KMS-11 (cell line): ENCODE results near the gene IGIP.

Source experiments
- H2AFZ ChIP-seq: fragments of 200-600 bp; sonication (generic); 2 replicates; pipeline ENCODE4 v1.6.1; 2016; ENCODE audit warnings: antibody characterized with exemption, mixed run types, low read depth
- H3K27ac ChIP-seq: fragments of 200-600 bp; sonication (generic); 2 replicates; pipeline ENCODE4 v1.6.1; 2016; ENCODE audit warnings: mild to moderate bottlenecking, mixed run types
- H3K27me3 ChIP-seq: fragments of 200-600 bp; sonication (generic); 2 replicates; pipeline ENCODE4 v1.6.1; 2017; ENCODE audit warnings: mild to moderate bottlenecking, low read depth, mixed run types, moderate library complexity; ENCODE audit not compliant: insufficient read depth
- H3K36me3 ChIP-seq: fragments of 200-600 bp; sonication (generic); 2 replicates; pipeline ENCODE4 v1.6.1; 2017; ENCODE audit warnings: mild to moderate bottlenecking, mixed run types; ENCODE audit not compliant: insufficient read depth
- H3K4me1 ChIP-seq: fragments of 200-600 bp; sonication (generic); 2 replicates; pipeline ENCODE4 v1.6.1; 2016; ENCODE audit warnings: mild to moderate bottlenecking, low read depth, mixed run types; ENCODE audit not compliant: poor library complexity, severe bottlenecking
- H3K4me2 ChIP-seq: fragments of 200-600 bp; sonication (generic); 2 replicates; pipeline ENCODE4 v1.7.0; 2016; ENCODE audit warnings: mild to moderate bottlenecking, mixed run types
- H3K4me3 ChIP-seq: fragments of 200-600 bp; sonication (generic); IDR thresholded peaks from 2 replicates; pipeline ENCODE4 v1.6.1; 2017; ENCODE audit warnings: low read depth, low read length, mixed read lengths; ENCODE audit not compliant: insufficient read depth
- H3K79me2 ChIP-seq: fragments of 200-600 bp; sonication (generic); 2 replicates; pipeline ENCODE4 v1.6.1; 2016; ENCODE audit warnings: low read depth, mixed run types; ENCODE audit not compliant: insufficient read depth
- H3K9ac ChIP-seq: fragments of 200-600 bp; sonication (generic); 2 replicates; pipeline ENCODE4 v1.6.1; 2016; ENCODE audit warnings: mild to moderate bottlenecking, mixed run types
- H4K20me1 ChIP-seq: fragments of 200-600 bp; sonication (generic); 2 replicates; pipeline ENCODE4 v1.6.1; 2016; ENCODE audit warnings: mild to moderate bottlenecking, mixed run types; ENCODE audit not compliant: insufficient read depth
- CTCF ChIP-seq: fragments of 200-600 bp; sonication (generic); conservative IDR thresholded peaks from 2 replicates; pipeline ENCODE4 v1.6.1; 2017; ENCODE audit warnings: low read depth, mild to moderate bottlenecking, antibody characterized with exemption, low read length, moderate library complexity, mixed read lengths

Gene IGIP

GRCh38 chr5:140114341-140115185, 11.2 kb upstream of the IGIP start:
- peaks cover 44% of the 10 kb centered on the region for H3K79me2 ChIP-seq
- peak overlapping the region; percentile 57; the same call in 1 of the 2 replicates for H3K9ac ChIP-seq
- peak overlapping the region; percentile 28; the same call in 1 of the 2 replicates for H2AFZ ChIP-seq
- H3K27me3 ChIP-seq = no peaks in the 10 kb centered on the region
- no peak for TF ChIP-seq CTCF
- peaks cover 44% of the 10 kb centered on the region for H3K4me1 ChIP-seq
- H3K4me2 ChIP-seq = peak overlapping the region; percentile 55; the same call in 1 of the 2 replicates
- H3K36me3 ChIP-seq = no peaks in the 10 kb centered on the region
- no peaks in the 10 kb centered on the region for H4K20me1 ChIP-seq
- no peak overlapping the region for H3K4me3 ChIP-seq
- no peak overlapping the region; the same call in 1 of the 2 replicates for H3K27ac ChIP-seq

GRCh38 chr5:140115186-140115500, 10.6 kb upstream of the IGIP start:
- Histone ChIP-seq H3K4me2 (peak overlapping the region; percentile 55; the same call in 1 of the 2 replicates), H2AFZ (no peak overlapping the region), H3K4me1 (peaks cover 38% of the 10 kb centered on the region), H3K27me3 (no peaks in the 10 kb centered on the region), H4K20me1 (no peaks in the 10 kb centered on the region), H3K36me3 (no peaks in the 10 kb centered on the region), H3K4me3 (no peak overlapping the region), H3K27ac (no peak overlapping the region), H3K79me2 (peaks cover 38% of the 10 kb centered on the region), H3K9ac (no peak overlapping the region)
- TF ChIP-seq CTCF = no peak

GRCh38 chr5:140116716-140117115, 9.0 kb upstream of the IGIP start:
- H3K36me3 ChIP-seq = no peaks in the 10 kb centered on the region
- H2AFZ ChIP-seq = no peak overlapping the region
- H3K4me2 ChIP-seq = no peak overlapping the region
- no peaks in the 10 kb centered on the region for H4K20me1 ChIP-seq
- peaks cover 26% of the 10 kb centered on the region for H3K79me2 ChIP-seq
- no peak overlapping the region for H3K27ac ChIP-seq
- no peak overlapping the region for H3K9ac ChIP-seq
- H3K4me3 ChIP-seq = no peak overlapping the region
- H3K27me3 ChIP-seq = no peaks in the 10 kb centered on the region
- TF ChIP-seq CTCF = no peak
- H3K4me1 ChIP-seq = peaks cover 33% of the 10 kb centered on the region

- H3K36me3 ChIP-seq = no peaks in the 10 kb centered on the region
- peaks cover 18% of the 10 kb centered on the region for H3K79me2 ChIP-seq
- H3K27me3 ChIP-seq = no peaks in the 10 kb centered on the region
- no peak overlapping the region for H3K4me3 ChIP-seq
- no peak overlapping the region for H2AFZ ChIP-seq
- H3K9ac ChIP-seq = no peak overlapping the region
- no peaks in the 10 kb centered on the region for H4K20me1 ChIP-seq
- peaks cover 35% of the 10 kb centered on the region for H3K4me1 ChIP-seq
- no peak for TF ChIP-seq CTCF
- no peak overlapping the region for H3K27ac ChIP-seq
- no peak overlapping the region for H3K4me2 ChIP-seq
These were observed 8.2 kb upstream of the IGIP start for GRCh38 chr5:140117523-140117922.
